NCI-H524 treated with DMSO at 0.1 percent for 48 hours (cell line): Measurements from ENCODE around the gene SHF.
"Not testable (repeated sequence)": the region's sequence is repeated elsewhere in the genome, so short reads cannot be mapped to it uniquely, and the experiment has no call there.

Source experiments
- DNase-seq: peaks from one replicate; lab custom pipeline; 2025; lab: John Stamatoyannopoulos, UW

Gene SHF

GRCh38 chr15:45187894-45188830, at the start of gene SHF:
SHF (minus strand) TSS chr15:45187966; CDS start chr15:45187951, 15 bp downstream.
- peak; percentile 50 for DNase-seq

GRCh38 chr15:45236806-45237205, 49.0 kb upstream of the SHF start:
- not testable (repeated sequence) for DNase-seq

- no peak for DNase-seq
Observed at GRCh38 chr15:45234562-45235235, 46.9 kb upstream of the SHF start.

GRCh38 chr15:45231864-45232562, 44.2 kb upstream of the SHF start:
- DNase-seq = no peak

GRCh38 chr15:45231132-45231531, 43.4 kb upstream of the SHF start:
- no peak for DNase-seq

GRCh38 chr15:45230245-45230965, 42.6 kb upstream of the SHF start:
- no peak for DNase-seq

- DNase-seq = no peak
Observed at GRCh38 chr15:45228931-45229330, 41.2 kb upstream of the SHF start.

- no peak for DNase-seq
Observed at GRCh38 chr15:45225506-45226273, 37.9 kb upstream of the SHF start.

GRCh38 chr15:45224621-45225217, 37.0 kb upstream of the SHF start:
- DNase-seq = no peak

GRCh38 chr15:45221967-45222366, 34.2 kb upstream of the SHF start:
- DNase-seq = no peak

GRCh38 chr15:45221053-45221599, 33.4 kb upstream of the SHF start:
- no peak for DNase-seq

GRCh38 chr15:45212493-45212892, 24.7 kb upstream of the SHF start:
- no peak for DNase-seq

GRCh38 chr15:45205192-45205591, 17.4 kb upstream of the SHF start:
- peak; percentile 49 for DNase-seq

GRCh38 chr15:45203182-45203581, 15.4 kb upstream of the SHF start:
- no peak for DNase-seq

- no peak for DNase-seq
Observed at GRCh38 chr15:45201869-45202268, 14.1 kb upstream of the SHF start.

GRCh38 chr15:45201557-45201859, 13.7 kb upstream of the SHF start:
- DNase-seq = no peak

- DNase-seq = peak; percentile 66
Observed at GRCh38 chr15:45200799-45201556, 13.2 kb upstream of the SHF start.

GRCh38 chr15:45200001-45200798, 12.4 kb upstream of the SHF start:
- peak; percentile 92 for DNase-seq
